Anterior cingulate cortex (tissue), 58 donors: Measurements from ENCODE around the gene STMN3.
"Not testable (repeated sequence)": the region's sequence is repeated elsewhere in the genome, so short reads cannot be mapped to it uniquely, and the experiment has no call there.

ENCODE experiments used
- DNase-seq, 58 donors: peaks; one replicate each; lab custom pipeline; 2025; lab: John Stamatoyannopoulos, UW

STMN3 gene

DNA sequence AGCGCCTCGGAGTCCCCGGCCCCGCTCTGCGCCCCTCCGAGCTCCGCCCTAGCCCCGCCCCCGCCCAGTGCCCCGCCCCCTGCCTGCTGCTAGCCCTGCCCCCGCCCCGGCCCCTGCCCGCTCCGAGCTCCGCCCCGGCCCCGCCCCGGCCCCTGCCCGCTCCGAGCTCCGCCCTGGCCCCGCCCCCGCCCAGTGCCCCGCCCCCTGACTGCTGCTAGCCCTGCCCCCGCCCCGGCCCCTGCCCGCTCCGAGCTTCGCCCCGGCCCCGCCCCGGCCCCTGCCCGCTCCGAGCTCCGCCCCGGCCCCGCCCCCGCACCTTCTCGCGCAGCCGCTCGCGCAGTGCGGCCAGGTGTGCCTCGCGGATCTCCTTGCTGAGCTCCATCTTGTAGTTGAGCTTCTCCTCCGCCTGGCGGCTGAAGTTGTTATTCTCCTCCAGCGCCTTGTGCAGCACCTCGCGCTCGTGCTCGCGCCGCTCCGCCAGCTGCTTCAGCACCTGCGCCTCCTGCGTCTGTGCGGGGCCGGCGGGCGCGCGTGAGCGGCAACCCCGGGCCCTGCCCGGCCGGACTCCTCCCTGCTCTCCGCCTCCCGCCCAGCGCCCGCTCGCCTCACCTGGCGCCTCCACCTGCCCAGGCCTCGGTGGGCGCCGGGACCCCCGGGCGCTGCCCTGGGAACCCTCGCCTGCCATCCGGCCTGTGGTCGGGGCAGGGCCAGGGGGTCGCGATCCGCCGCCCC, 11.3 kb downstream of the STMN3 start:
- peak in 56 of 58 donors; percentile 22 to 97 (median 86) for DNase-seq

DNA sequence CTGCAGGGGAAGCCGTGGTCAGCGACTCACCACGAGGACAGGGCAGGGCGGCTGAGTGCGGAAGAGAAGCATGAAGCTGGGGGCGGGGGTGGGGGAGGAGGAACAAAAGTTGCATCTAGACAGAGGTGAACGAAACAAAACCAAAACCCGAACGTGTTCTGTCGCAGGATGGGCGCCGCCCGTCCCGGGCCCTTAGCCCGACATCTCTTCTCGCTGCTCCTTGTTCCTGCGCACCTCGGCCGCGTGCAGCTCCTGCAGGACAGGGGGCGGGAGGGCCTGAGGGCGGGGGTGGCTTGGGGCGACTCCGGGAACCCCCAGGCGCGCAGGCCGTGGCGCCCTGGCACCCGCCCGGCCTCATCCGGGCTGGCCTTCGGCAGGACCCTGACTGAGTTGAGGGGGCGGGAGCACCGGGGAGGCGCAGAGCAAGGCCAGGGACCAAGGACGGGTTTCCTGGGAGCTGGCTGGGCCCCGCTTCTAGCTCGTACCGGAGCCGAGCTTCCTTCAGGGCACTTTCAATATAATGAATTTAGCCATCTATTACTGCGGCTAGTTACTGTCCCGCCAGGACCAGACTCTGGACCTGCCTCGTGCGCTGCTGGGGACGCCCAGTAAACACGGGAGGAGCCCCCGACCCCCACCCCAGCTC, 12.0 kb downstream of the STMN3 start:
- no peak for DNase-seq

DNA sequence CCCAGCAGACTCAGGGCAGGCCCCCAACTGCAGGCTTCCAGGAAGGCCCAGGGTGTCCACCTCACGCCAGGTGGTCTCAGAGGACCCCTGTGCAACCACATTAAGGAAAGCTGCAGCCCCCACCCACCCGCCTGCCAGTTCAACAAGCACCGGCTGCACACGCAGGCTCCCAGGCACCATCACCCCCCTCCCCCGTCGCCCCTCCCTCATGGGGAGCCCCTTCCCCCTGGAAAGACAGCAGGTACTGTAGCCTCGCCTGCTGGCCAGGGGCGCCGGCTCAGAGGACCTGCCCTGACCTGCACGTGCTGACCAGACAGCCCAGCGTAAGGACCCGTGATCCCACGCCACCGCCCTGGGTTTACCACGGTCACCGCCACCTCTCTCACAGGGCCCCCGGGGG, 12.5 kb downstream of the STMN3 start:
- DNase-seq = not testable (repeated sequence)

DNA sequence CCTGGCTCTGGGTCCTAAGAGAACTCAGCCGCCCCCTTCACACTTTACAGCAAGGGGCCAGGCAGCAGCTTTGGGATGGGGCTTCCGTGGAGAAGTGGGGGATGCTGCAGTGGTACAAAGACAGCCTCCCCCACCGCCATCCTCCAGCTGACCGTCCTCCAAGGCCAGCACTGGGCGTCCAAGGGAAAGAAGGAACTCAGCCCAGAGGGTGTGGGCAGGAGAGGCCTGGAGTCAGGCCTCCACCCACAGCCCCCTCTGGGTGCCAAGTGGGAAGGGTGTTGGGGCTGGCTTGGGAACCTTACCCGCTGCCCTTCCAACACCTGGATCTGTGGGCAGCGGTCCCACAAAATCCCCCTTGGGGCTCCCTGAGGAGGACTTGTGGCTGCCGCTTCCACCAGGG, 13.1 kb downstream of the STMN3 start:
- DNase-seq = no peak

DNA sequence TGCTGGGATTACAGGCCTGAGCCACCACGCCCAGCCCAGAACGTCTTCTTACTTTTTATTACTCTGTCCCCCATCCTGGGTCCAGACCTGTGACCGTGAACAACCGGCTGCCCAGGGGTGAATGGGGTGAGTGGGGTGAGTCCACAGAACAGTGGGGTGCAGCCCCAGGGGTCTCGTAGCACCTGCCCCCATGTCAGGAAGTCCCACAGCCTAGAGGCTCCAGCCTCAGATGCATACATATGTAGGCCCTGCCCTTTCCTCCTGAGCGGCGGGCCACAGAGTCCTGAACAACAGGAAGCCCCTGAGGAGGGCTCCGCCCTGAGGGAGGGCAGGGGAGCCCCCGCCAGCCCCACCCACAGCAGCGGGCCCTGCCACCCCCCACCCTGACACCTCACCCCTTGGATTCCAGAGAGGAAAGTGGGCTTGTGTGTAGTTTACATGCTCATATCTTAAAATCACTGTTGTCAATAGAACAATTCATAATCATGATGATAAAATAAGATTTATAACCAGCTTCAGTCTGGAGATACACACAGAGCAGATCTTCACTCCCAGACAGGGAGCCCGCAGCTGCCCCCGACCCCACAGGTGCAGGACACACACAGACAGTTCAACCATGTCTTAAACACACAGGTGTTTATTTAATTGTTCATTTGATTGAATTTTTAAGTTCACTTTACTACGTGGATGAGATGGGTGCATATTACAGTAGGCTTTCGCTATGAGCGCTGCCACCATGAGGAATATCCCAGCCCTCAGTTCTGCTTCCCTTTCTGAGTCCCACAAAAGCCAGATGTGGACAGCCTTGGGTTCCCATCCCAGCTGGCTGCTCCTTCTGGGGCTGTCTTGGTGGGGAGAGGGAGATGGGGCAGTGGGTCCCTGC, 13.9 kb downstream of the STMN3 start:
- no peak for DNase-seq

DNA sequence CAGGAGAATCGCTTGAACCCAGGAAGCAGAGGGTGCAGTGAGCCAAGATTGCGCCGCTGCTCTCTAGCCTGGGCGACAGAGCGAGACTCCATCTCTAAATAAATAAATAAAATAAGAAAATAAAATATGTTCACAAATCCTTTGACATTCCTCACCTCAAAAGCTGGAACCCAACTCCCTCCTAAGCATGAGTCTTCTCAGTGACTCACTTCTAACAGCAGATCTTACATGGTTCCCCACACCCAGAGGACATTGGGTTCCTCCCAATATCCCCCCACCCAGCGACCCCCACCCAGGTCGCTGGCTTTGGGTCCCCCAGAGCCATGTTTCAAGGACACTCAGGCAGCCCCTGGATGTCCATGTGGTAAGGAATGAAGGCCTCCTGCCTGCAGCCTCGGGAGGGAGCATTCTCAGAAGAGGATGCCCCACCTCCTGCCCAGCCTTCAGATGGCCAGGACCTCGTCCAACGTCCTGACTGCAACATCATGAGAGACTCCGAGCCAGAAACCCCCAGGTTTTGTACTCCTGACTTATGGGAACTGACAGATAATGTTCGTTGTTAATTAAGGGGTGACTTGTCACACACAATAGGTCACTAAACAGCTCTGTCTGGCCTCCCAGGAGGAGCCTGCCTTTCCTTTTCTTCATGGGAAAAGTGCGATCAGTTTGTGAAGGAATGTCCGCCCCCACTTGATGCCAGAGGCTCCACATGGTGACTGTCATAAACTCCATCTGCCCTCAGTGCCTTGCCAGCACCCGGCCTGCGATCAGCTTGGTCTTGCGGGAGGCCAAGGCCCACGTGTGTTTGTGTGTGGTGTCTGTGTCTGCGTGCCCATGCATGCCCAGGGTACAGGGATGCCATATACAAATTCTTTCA, 16.2 kb downstream of the STMN3 start:
- no peak for DNase-seq

DNA sequence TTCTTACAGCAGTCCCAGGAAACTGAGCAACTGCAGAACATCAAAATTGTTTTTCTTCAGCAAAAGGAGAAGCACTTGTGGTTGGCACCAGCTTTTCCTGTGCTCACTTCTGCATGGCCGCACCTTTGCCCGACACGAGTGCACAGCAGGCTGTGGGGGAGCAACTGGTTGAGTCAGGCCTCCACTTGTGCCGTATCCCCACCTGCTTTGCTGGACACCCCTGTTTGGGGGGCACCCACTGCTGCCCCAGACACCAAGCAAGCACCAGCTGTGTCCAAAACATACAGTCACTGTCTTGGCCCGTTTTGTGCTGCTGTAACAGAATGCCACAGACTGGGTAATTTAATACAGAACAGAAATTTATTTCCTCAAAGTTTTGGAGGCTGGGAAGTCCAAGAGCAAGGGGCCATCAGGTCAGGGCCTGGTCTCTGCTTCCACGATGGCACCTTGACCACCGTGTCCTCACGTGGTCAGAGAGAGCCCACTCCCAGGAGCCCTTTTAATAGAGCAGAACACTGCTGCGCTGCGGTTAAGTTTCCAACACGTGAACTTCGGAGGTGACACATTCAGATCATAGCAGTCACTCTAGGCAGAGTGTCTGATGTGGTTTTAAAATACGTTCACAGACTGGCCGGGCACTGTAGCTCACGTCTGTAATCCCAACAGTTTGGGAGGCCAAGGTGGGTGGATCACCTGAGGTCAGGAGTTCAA, 17.6 kb downstream of the STMN3 start:
- DNase-seq = no peak

DNA sequence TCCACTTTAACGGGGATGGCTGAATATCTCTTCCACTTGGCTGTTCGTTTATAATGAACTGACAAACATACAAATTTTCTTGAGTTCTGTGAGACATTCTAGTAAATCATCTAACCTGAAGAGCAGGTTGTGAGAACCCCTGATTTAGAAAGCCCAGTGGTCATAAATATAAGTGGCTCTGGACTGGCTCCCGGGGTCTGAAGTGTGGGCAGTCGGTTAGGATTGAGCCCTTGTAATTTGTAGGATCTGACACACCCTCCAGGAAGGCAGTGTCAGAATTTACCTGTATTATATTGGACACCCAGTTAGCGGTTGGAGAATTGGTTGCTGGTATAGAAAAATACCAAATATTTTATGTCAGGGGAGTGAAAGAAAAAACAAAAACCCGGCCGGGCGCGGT, 19.5 kb downstream of the STMN3 start:
- DNase-seq = no peak

DNA sequence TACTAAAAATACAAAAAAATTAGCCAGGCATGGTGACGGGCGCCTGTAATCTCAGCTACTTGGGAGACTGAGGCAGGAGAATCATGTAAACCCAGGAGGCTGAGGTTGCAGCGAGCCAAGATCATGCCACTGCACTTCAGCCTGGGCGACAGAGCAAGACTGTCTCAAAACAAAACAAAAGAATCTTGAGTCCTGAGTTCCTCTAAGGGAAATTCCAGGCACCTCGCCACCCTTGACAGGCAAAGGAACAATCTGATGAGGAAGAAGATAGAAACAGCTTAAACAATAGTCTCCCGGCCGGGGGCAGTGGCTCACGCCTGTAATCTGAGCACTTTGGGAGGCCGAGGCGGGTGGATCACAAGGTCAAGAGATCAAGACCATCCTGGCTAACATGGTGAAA, 21.8 kb downstream of the STMN3 start:
- not testable (repeated sequence) for DNase-seq

DNA sequence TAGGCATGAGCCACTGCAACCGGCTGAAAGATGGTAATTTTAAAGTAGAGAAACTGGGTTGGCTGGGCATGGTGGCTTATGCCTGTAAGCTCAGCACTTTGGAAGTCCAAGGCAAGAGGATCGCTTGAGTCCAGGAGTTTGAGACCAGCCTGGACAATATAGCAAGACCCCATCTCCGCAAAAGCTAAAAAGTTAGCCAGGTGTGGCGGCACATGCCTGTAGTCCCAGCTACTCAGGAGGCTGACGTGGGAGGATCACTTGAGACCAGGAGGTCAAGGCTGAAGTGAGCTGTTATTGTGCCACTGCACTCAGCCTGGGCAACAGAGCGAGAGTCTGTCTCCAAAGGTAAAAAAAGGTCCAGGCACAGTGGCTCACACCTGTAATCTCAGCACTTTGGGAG, 22.3 kb downstream of the STMN3 start:
- not testable (repeated sequence) for DNase-seq

DNA sequence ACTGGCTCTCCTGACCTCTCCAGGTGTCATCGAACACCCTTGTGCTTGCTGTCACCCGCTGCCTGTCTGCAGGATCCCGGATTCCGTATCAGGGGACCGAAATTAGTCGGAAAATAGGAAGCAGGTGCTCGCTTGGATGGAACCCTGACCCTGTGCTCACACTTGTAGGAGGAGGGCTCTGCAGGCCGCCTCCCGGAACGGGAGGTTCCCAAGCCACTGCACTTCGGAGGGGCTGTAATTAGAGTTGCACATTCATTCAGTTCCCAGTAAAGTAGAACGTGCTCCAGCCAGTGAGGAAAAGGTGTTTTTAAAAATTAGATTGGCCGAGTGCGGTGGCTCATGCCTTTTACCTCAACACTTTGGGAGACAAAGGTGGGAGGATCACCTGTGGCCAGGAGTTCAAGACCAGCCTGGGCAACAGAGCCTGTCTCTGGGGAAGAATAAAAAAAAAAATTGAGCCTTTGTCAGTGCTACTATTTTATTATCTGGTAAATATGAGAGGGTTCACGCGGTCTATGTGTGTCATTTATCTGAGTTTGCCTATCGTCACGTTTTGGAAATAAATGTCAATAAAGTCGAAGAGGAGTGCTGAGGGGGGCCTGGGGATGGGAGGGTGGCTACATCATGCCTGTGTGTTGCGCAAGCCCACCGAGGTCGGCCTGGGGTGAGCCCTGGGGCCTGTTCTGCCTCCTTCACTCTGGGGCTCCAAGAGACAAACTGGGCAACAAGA, 24.8 kb downstream of the STMN3 start:
- DNase-seq = peak in 5 of 58 donors; percentile 18 to 41 (median 23)

DNA sequence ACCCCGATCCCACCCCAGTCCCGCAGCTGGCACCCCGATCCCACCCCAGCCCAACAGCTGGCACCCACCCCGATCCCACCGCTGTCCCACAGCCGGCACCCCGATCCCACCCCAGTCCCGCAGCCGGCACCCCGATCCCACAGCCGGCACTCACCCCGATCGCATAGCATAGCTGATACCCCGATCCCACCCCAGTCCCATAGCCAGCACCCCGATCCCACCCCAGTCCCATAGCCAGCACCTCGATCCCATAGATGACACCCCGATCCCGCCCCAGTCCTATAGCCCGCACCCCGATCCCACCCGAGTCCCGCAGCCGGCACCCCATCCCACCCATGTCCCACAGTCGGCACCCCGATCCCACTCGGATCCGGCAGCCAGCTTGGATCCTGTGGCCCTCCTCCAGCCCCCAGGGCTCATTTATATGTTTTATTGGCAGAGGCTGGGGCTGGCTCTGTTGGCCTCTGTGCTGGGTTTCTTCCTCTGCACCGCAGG, 25.4 kb downstream of the STMN3 start:
- no peak for DNase-seq

DNA sequence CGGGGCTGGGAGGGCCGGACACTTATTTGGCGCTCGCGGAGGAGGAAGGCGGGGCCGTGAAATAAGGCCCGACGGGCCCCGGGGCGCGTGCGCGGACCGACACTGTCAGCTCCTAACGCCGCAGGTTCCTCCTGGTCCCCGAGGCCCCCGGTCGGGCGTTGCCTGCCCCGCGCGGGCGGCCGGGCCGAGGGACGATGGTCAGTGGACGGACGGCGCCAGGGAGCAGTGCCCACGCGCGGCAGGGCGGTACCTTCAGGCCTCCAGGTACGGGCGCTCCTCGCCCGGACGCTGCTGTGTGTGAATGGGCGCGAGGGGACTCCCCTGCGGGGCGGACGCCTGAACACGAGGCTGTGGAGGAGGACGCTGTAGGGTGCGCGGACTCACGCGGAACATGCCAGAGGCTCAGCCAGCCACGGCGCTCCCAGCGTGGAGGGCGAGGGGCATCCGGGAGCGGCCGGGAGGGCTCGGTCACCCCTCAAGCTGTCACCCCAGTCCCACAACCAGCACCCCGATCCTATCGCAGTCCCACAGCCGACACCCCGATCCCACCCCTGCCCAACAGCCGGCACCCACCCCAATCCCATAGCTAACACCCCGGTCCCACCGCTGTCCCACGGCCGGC, 26.0 kb downstream of the STMN3 start:
- DNase-seq = peak; percentile 42 to 94 (median 85)

DNA sequence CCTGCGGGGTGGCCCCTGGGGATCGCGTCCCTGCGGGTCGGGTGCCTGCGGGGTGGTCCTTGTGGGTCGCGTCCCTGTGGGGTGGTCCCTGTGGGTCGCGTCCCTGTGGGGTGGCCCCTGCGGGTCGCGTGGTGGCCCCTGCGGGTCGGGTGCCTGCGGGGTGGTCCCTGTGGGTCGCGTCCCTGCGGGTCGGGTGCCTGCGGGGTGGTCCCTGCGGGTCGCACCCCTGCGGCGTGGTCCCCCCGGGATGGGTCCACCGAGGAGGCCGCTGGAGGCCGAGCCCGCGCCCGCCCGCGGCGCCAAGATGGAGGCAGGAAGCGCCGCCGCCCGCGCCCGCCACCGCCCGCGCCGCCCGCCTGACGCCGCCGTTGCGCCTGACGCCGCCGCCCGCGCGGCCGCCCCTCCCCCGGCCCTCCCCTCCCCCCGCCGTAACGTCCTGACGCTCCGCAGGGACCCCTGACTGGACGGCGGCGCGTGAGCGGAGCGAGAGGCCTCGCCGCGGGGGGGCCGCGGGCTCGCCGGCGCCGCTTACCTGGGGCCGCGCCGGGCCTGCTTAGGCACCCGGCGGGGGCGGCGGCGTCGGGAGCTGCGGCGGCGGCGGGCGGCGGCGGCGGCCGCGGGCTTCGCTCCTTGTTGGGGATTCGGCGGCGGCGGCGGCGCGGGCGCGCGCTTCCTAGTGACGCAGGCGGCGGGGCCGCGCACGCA, 26.6 kb downstream of the STMN3 start, which contains the start of gene GMEB2:
Gene GMEB2, minus strand, starts transcription at position 678 of the 705 bp plus-strand sequence. CDS start 7,704 bp downstream, outside the sequence.
- DNase-seq = peak in 53 of 58 donors; percentile 44 to 92 (median 81)

DNA sequence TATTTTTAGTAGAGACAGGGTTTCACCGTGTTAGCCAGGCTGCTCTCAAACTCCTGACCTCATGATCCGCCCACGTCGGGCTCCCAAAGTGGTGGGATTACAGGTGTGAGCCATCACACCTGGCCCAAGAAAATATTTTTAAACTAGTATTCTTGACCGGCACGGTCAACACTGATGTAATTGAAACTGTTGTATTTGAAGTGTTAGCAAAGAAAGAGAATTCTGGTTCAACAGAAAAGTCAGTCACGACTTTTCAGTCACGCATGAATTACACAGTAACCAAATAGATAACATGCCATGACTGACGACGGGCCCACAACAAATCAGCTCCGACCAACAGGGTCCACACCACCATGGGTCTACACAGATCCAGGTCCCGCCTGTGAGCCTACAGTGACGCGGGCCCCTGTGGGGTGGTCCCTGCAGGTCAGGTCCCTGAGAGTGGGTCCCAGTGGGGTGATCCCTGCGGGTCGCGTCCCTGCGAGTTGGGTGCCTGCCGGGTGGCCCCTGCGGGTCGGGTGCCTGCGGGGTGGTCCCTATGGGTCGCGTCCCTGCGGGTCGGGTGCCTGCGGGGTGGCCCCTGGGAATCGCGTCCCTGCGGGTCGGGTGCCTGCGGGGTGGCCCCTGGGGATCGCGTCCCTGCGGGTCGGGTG, 27.3 kb downstream of the STMN3 start:
- peak in 2 of 58 donors; percentile 17 to 20 for DNase-seq

DNA sequence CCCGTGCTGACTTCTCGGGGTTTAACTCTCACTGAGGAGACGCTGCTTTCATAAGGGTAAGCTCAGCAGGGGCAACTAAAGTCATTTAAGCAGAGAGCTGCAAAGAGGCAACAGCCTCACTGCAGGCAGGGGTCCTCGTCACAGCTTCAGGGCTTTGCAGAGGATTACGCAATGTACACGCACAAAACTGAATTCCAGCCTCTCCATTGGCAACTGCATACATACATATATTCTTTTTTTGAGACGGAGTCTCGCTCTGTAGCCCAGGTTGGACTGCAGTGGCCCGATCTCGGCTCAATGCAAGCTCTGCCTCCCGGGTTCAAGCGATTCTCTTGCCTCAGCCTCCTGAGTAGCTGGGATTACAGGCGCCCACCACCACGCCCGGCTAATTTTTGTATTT, 28.7 kb downstream of the STMN3 start:
- DNase-seq = no peak

DNA sequence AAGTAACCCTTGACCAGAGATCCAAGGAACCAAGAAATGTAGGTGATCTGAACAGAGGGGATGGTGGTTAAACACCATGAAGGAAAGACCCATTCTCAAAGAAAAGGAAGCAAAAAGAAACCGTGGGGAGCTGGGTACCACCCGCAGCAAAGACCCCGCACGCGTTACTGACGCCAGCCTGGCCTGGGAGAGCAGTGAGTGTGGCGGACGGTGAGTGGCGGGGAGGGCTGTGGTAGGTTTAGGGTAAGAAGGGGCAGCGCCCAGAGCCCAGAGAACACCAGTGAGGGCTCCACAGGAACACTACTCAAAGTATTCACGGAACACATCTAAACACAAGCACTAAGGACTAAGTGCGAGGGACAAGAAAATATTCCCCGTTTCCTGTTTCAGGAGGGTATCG, 30.5 kb downstream of the STMN3 start:
- DNase-seq = no peak
